A549 (cell line): ENCODE data around the gene RBMXL3. TPM values are rescaled to one million over a fixed set of nuclear protein-coding genes. Genes with fewer than 3 reads are reported as not detected.
"Not testable (repeated sequence)": the region's sequence is repeated elsewhere in the genome, so short reads cannot be mapped to it uniquely, and the experiment has no call there.

Source experiments
- ATAC-seq, 2 experiments: fragments of 200-7000 bp in 1 of 2; fragments of >200 bp in 1 of 2; cut with Nextera tagmentation in 1 of 2; cut with Tn5 transposase in 1 of 2; 3 replicates each; pipeline versions ENCODE4 v1.8.0 to v1.9.1; 2018 to 2020; ENCODE audit warnings: mild to moderate bottlenecking in 1 of 2, moderate library complexity in 1 of 2
- CTCF ChIA-PET: fragments of 300-600 bp; sonication (Branson Sonifier 250); formaldehyde crosslinking; extraction: SDS; loops from one replicate; lab custom pipeline; 2021; ENCODE audit warnings: antibody characterized with exemption, inconsistent platforms; lab: Yijun Ruan, JAX
- POLR2A ChIA-PET: fragments of 350-600 bp; formaldehyde crosslinking; extraction: SDS; loops from one replicate; lab custom pipeline; 2021; ENCODE audit warnings: antibody characterized with exemption, inconsistent platforms; lab: Yijun Ruan, JAX
- DNase-seq, 2 experiments: peaks; one replicate each; pipeline versions ENCODE4 v3.0.0 to v3.0.0-alpha.2; 2011 to 2016; ENCODE audit warnings: low read depth in 1 of 2, low spot score in 1 of 2
- FAIRE-seq: peaks from 2 replicates; lab custom pipeline; 2011; peaks lifted over from hg19 to GRCh38; lab: Jason Lieb, UNC
- H3K27ac ChIP-seq, 2 experiments: fragments of >200 bp; sonication (Bioruptor Twin); formaldehyde crosslinking; 3 replicates each; pipeline ENCODE4 v1.5.1; 2016 to 2017
- H3K4me1 ChIP-seq: fragments of >200 bp; sonication (Bioruptor Twin); formaldehyde crosslinking; 3 replicates; pipeline ENCODE4 v1.6.1; 2016
- H3K4me2 ChIP-seq: fragments of >200 bp; sonication (Bioruptor Twin); formaldehyde crosslinking; 3 replicates; pipeline ENCODE4 v1.6.1; 2016
- H3K4me3 ChIP-seq: fragments of >200 bp; sonication (Bioruptor Twin); formaldehyde crosslinking; 3 replicates; pipeline ENCODE4 v1.5.1; 2016
- H3K9me3 ChIP-seq: fragments of >200 bp; sonication (Bioruptor Twin); formaldehyde crosslinking; 3 replicates; pipeline ENCODE4 v1.6.1; 2016
- BHLHE40 ChIP-seq: IDR thresholded peaks from 2 replicates; pipeline ENCODE4 v1.6.1; 2012; ENCODE audit warnings: low read depth, low read length, inconsistent platforms
- CBX2 ChIP-seq: fragments of 200-600 bp; sonication (generic); IDR thresholded peaks from 2 replicates; pipeline ENCODE4 v1.6.1; 2016; ENCODE audit warnings: low read depth, mild to moderate bottlenecking, borderline replicate concordance
- CBX8 ChIP-seq: fragments of 200-600 bp; sonication (generic); IDR thresholded peaks from 2 replicates; pipeline ENCODE4 v1.6.1; 2016
- CEBPB ChIP-seq, 2 experiments: fragments of >200 bp in 1 of 2; sonication (Bioruptor Twin) in 1 of 2; formaldehyde crosslinking in 1 of 2; IDR thresholded peaks; 2 replicates each; pipeline ENCODE4 v1.6.1; 2012 to 2016
- EHF ChIP-seq: fragments of 250-450 bp; sonication (Bioruptor Pico); IDR thresholded peaks from 2 replicates; pipeline ENCODE4 v1.5.0; 2020; ENCODE audit warnings: mild to moderate bottlenecking
- ESRRA ChIP-seq: fragments of 150-350 bp; IDR thresholded peaks from 2 replicates; pipeline ENCODE4 v1.6.1; 2014; ENCODE audit warnings: mild to moderate bottlenecking, low read length, borderline replicate concordance
- FOSL2 ChIP-seq, 2 experiments: fragments of 450-650 bp in 1 of 2; fragments of >200 bp in 1 of 2; sonication (Bioruptor Twin) in 1 of 2; formaldehyde crosslinking; IDR thresholded peaks; 2 replicates each; pipeline versions ENCODE4 v1.5.0 to v1.6.1; 2016 to 2020; ENCODE audit warnings: mild to moderate bottlenecking in 1 of 2, moderate library complexity in 1 of 2
- GATA3 ChIP-seq: IDR thresholded peaks from 2 replicates; pipeline ENCODE4 v1.6.1; 2012; ENCODE audit warnings: borderline replicate concordance
- HOXB13 ChIP-seq: fragments of 250-450 bp; sonication (Bioruptor Pico); IDR thresholded peaks from 2 replicates; pipeline ENCODE4 v1.5.0; 2020; ENCODE audit warnings: low read depth, mild to moderate bottlenecking, moderate library complexity
- JUN ChIP-seq, 2 experiments: fragments of >200 bp; sonication (Bioruptor Twin); formaldehyde crosslinking; IDR thresholded peaks; 2 replicates in 1 of 2; 3 replicates in 1 of 2; pipeline ENCODE4 v1.6.1; 2016 to 2017
- MAFK ChIP-seq: fragments of 450-650 bp; IDR thresholded peaks from 2 replicates; pipeline ENCODE4 v1.6.1; 2014; ENCODE audit not compliant: partially characterized antibody
- MYC ChIP-seq: IDR thresholded peaks from 2 replicates; pipeline ENCODE4 v1.6.1; 2012; ENCODE audit warnings: mild to moderate bottlenecking, inconsistent platforms, low read length, improper control_type of control experiment, borderline replicate concordance
- PHF8 ChIP-seq: fragments of 200-600 bp; sonication (generic); IDR thresholded peaks from 2 replicates; pipeline ENCODE4 v1.6.1; 2016; ENCODE audit warnings: low read depth, mild to moderate bottlenecking, antibody characterized with exemption, moderate library complexity, borderline replicate concordance
- POLR2AphosphoS2 ChIP-seq: conservative IDR thresholded peaks from 2 replicates; pipeline ENCODE4 v1.6.1; 2012; ENCODE audit warnings: low read length, improper control_type of control experiment, inconsistent platforms
- RAD21 ChIP-seq, 2 experiments: fragments of >200 bp in 1 of 2; sonication (Bioruptor Twin) in 1 of 2; formaldehyde crosslinking in 1 of 2; IDR thresholded peaks in 1 of 2; conservative IDR thresholded peaks in 1 of 2; 2 replicates in 1 of 2; 3 replicates in 1 of 2; pipeline ENCODE4 v1.6.1; 2012 to 2018; ENCODE audit warnings: inconsistent platforms in 1 of 2
- RCOR1 ChIP-seq: fragments of 150-350 bp; IDR thresholded peaks from 2 replicates; pipeline ENCODE4 v1.6.1; 2014; ENCODE audit warnings: antibody characterized with exemption, low read length, low read depth
- SMC3 ChIP-seq: fragments of >200 bp; sonication (Bioruptor Twin); formaldehyde crosslinking; IDR thresholded peaks from 3 replicates; pipeline ENCODE4 v1.6.1; 2018; ENCODE audit warnings: inconsistent platforms
- SREBF2 ChIP-seq: fragments of 450-650 bp; IDR thresholded peaks from 2 replicates; pipeline ENCODE4 v1.6.1; 2014; ENCODE audit warnings: mild to moderate bottlenecking, moderate library complexity
- TFCP2L1 ChIP-seq: fragments of 250-450 bp; sonication (Bioruptor Pico); IDR thresholded peaks from 2 replicates; pipeline ENCODE4 v1.5.0; 2021; ENCODE audit warnings: mild to moderate bottlenecking
- USF2 ChIP-seq: fragments of 450-650 bp; IDR thresholded peaks from 2 replicates; pipeline ENCODE4 v1.6.1; 2014; ENCODE audit warnings: antibody characterized with exemption
- ZFP36 ChIP-seq: fragments of 450-650 bp; IDR thresholded peaks from 2 replicates; pipeline ENCODE4 v1.6.1; 2014; ENCODE audit warnings: borderline replicate concordance; ENCODE audit not compliant: partially characterized antibody
- WGBS: methylation state at CpG from one replicate; pipeline ENCODE4 v1.1.6; 2017; ENCODE audit errors: missing lambda C conversion rate; 5-methylcytosine and 5-hydroxymethylcytosine counted together
- polyA plus RNA-seq, 4 experiments: library from polyadenylated mRNA; depleted of rRNA in 3 of 4; stranded (reverse); fragments of >200 nt; fragmentation: RNase III in 1 of 4; extraction: RNeasy Plus Mini Kit Qiagen cat#74134 plus additional on column Dnase treatment in 1 of 4; gene quantifications; 2 replicates in 3 of 4; 3 replicates in 1 of 4; pipeline ENCODE4 v1.2.3, GENCODE V29; 2011 to 2017

The RBMXL3 gene
- polyA plus RNA-seq, 2 of the 4 experiments (the other 2 are of a cell fraction) = not detected

GRCh38 chrX:115191490-115192243 lies 2.5 kb downstream of the RBMXL3 start:
- no peak overlapping the region for H3K4me3 ChIP-seq
- H3K9me3 ChIP-seq = no peaks in the 10 kb centered on the region
- no peaks in the 10 kb centered on the region for H3K4me1 ChIP-seq
- H3K4me2 ChIP-seq = no peak overlapping the region
- ATAC-seq = no peak
- DNase-seq = no peak
- WGBS = 84% methylated on average over 45 of the region's 64 CpGs
- ChIA-PET CTCF (no interaction called here), POLR2A (no interaction called here)
- no peak for FAIRE-seq
- H3K27ac ChIP-seq = no peak overlapping the region
- TF ChIP-seq HOXB13 (CRISPR knock-in tag) (no peak), RCOR1 (no peak), CEBPB (IDR thresholded peaks at IDR 0.05) (no peak), CBX2 (no peak), RAD21 (conservative IDR thresholded peaks at IDR 0.05 in 1 of 2, IDR thresholded peaks at IDR 0.05 in 1 of 2) (no peak), SMC3 (no peak), BHLHE40 (no peak), USF2 (no peak), EHF (CRISPR knock-in tag) (no peak), TFCP2L1 (CRISPR knock-in tag) (no peak), CBX8 (no peak), POLR2AphosphoS2 (no peak), MAFK (no peak), FOSL2 (IDR thresholded peaks at IDR 0.05) (no peak), FOSL2 (CRISPR knock-in tag; IDR thresholded peaks at IDR 0.05) (no peak)
- TF ChIP-seq, all 56 proteins: peak for 0

- no peak for TF ChIP-seq SREBF2
- no peak for TF ChIP-seq RCOR1
- no peak for TF ChIP-seq GATA3
- TF ChIP-seq JUN (IDR thresholded peaks at IDR 0.05) = no peak
- TF ChIP-seq PHF8 = no peak
- TF ChIP-seq, all 56 proteins: peak for 0
These were observed 3.1 kb downstream of the RBMXL3 start for GRCh38 chrX:115192244-115192700.

GRCh38 chrX:115204040-115204439 lies 14.8 kb downstream of the RBMXL3 start:
- Histone ChIP-seq H3K4me3 (no peak overlapping the region), H3K9me3 (no peaks in the 10 kb centered on the region), H3K4me2 (no peak overlapping the region), H3K4me1 (no peaks in the 10 kb centered on the region), H3K27ac (no peak overlapping the region)
- POLR2A ChIA-PET = no interaction called here
- DNase-seq = no peak
- CTCF ChIA-PET = no interaction called here
- no peak for FAIRE-seq
- WGBS = 0% methylated on average over 1 of the region's 1 CpG
- TF ChIP-seq ESRRA = no peak
- TF ChIP-seq MYC = no peak
- TF ChIP-seq ZFP36 = peak; percentile 53
- no peak for TF ChIP-seq CBX2
- TF ChIP-seq, all 56 proteins: peak for 1
- no peak for ATAC-seq

More at GRCh38 chrX:115192244-115192700, 3.1 kb downstream of the RBMXL3 start:
- H3K27ac ChIP-seq = no peak overlapping the region
- DNase-seq (no peak), FAIRE-seq (no peak), ATAC-seq (no peak)
- no peak overlapping the region for H3K4me2 ChIP-seq
- 83% methylated on average over 28 of the region's 35 CpGs for WGBS
- no peak overlapping the region for H3K4me3 ChIP-seq
- CTCF ChIA-PET = no interaction called here
- H3K4me1 ChIP-seq = no peaks in the 10 kb centered on the region
- H3K9me3 ChIP-seq = no peaks in the 10 kb centered on the region
- POLR2A ChIA-PET = no interaction called here

- FAIRE-seq, CTCF ChIA-PET, H3K4me3 ChIP-seq, ATAC-seq, H3K9me3 ChIP-seq, H3K4me2 ChIP-seq, POLR2A ChIA-PET, DNase-seq, H3K27ac ChIP-seq, H3K4me1 ChIP-seq: not testable (repeated sequence)
These were observed 20.3 kb downstream of the RBMXL3 start for GRCh38 chrX:115209547-115209946.
